ENCODE data around the gene HOXD9. TPM values are rescaled to one million over a fixed set of nuclear protein-coding genes. Genes with fewer than 3 reads are reported as not detected.

HOXD9 gene
- polyA plus RNA-seq, 2 donors, result 0.99 to 2.4 TPM

DNA sequence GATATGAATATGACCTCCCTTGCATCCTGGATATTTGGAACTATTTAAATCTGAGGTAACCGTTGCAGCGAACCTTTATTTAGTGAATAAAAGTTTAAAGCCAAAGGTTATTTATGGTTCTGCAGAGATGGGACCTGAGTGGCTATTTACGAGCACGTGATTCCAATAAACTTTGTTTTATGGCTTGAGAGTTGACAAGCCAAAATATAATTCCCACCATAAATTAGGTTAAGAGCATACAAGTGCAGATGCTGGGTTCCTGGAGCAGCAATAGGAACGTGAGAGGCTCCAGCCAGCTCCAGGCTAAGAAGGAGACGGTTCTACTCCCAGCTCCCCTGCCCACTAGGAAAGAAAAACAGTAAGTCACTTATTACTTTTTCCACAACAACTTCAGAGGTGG, 23.6 kb downstream of the HOXD9 start:
- peaks cover 0 to 30% of the 10 kb centered on the region in 2 donors for H3K27me3 ChIP-seq (ENCODE audit: control insufficient read depth in 1 of 2, insufficient read depth in 2 of 2, low read length in 2 of 2)
- no peaks in the 10 kb centered on the region for H3K4me1 ChIP-seq (ENCODE audit: control insufficient read depth in 2 of 2, insufficient read depth in 2 of 2, low read length in 1 of 2)
- 32 to 38% methylated on average over 6 of the region's 6 CpGs for WGBS, 2 donors
- no peaks in the 10 kb centered on the region for H3K36me3 ChIP-seq (ENCODE audit: control insufficient read depth in 2 of 2, insufficient read depth in 2 of 2, low read length in 1 of 2)
- no peak overlapping the region for H3K27ac ChIP-seq (ENCODE audit: low read depth in 2 of 2, low read length in 1 of 2)
- H3K9me3 ChIP-seq (ENCODE audit: control insufficient read depth in 2 of 2, insufficient read depth in 1 of 2, low read depth in 1 of 2, low read length in 1 of 2), result peaks cover 2 to 12% of the 10 kb centered on the region in 2 donors
- no peak overlapping the region for H3K4me3 ChIP-seq (ENCODE audit: low read depth in 1 of 2, low read length in 2 of 2)

- Histone ChIP-seq H3K36me3 (ENCODE audit: control insufficient read depth in 2 of 2, insufficient read depth in 2 of 2, low read length in 1 of 2) (no peaks in the 10 kb centered on the region), H3K9me3 (ENCODE audit: control insufficient read depth in 2 of 2, insufficient read depth in 1 of 2, low read depth in 1 of 2, low read length in 1 of 2) (peaks cover 2 to 12% of the 10 kb centered on the region in 2 donors), H3K4me1 (ENCODE audit: control insufficient read depth in 2 of 2, insufficient read depth in 2 of 2, low read length in 1 of 2) (no peaks in the 10 kb centered on the region), H3K27me3 (ENCODE audit: control insufficient read depth in 1 of 2, insufficient read depth in 2 of 2, low read length in 2 of 2) (peaks cover 4 to 35% of the 10 kb centered on the region in 2 donors), H3K27ac (ENCODE audit: low read depth in 2 of 2, low read length in 1 of 2) (no peak overlapping the region), H3K4me3 (ENCODE audit: low read depth in 1 of 2, low read length in 2 of 2) (no peak overlapping the region)
Measured at GRCh38 chr2:176146645-176147044, 24.1 kb downstream of the HOXD9 start.

DNA sequence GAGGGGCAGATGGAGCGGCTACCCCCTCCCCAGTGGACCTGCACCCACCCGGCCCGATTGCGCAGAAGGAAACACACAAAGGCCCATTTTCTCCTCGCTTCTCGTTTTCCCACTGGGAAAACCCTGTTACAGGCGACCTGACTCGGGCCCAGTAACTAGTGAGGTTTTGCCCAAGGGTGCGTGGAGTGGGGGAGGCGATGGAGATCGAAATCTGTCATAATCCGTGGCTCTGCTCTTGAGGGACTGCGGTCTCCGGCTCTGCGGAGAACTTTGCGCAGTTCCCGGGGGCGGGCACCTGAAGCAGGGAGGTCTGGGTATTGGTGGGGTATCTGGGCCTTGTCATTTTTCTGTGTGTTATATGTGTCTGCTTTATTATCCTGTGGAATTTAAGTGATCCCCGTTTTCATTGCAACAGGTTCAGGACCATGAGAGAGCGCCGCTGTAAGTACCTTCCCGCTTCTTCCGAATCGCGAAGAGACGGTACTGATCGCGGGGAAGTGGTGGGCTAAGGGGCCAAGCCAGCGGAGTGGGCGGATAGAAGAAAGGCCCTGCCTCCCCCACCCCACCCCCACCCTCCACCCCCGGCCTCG, 24.8 kb downstream of the HOXD9 start:
- WGBS, 2 donors, result 32 to 34% methylated on average over 32 of the region's 32 CpGs
- H3K4me1 ChIP-seq (ENCODE audit: control insufficient read depth in 2 of 2, insufficient read depth in 2 of 2, low read length in 1 of 2), result peaks cover 0 to 2% of the 10 kb centered on the region in 2 donors
- H3K27me3 ChIP-seq (ENCODE audit: control insufficient read depth in 1 of 2, insufficient read depth in 2 of 2, low read length in 2 of 2), result peaks cover 4 to 42% of the 10 kb centered on the region in 2 donors
- no peaks in the 10 kb centered on the region for H3K36me3 ChIP-seq (ENCODE audit: control insufficient read depth in 2 of 2, insufficient read depth in 2 of 2, low read length in 1 of 2)
- H3K4me3 ChIP-seq (ENCODE audit: low read depth in 1 of 2, low read length in 2 of 2), result no peak overlapping the region
- peaks cover 2 to 12% of the 10 kb centered on the region in 2 donors for H3K9me3 ChIP-seq (ENCODE audit: control insufficient read depth in 2 of 2, insufficient read depth in 1 of 2, low read depth in 1 of 2, low read length in 1 of 2)
- no peak overlapping the region for H3K27ac ChIP-seq (ENCODE audit: low read depth in 2 of 2, low read length in 1 of 2)

- Histone ChIP-seq H3K9me3 (ENCODE audit: control insufficient read depth in 2 of 2, insufficient read depth in 1 of 2, low read depth in 1 of 2, low read length in 1 of 2) (peaks cover 2 to 12% of the 10 kb centered on the region in 2 donors), H3K27me3 (ENCODE audit: control insufficient read depth in 1 of 2, insufficient read depth in 2 of 2, low read length in 2 of 2) (peaks cover 4 to 46% of the 10 kb centered on the region in 2 donors), H3K4me3 (ENCODE audit: low read depth in 1 of 2, low read length in 2 of 2) (no peak overlapping the region), H3K27ac (ENCODE audit: low read depth in 2 of 2, low read length in 1 of 2) (no peak overlapping the region), H3K4me1 (ENCODE audit: control insufficient read depth in 2 of 2, insufficient read depth in 2 of 2, low read length in 1 of 2) (peaks cover 0 to 3% of the 10 kb centered on the region in 2 donors), H3K36me3 (ENCODE audit: control insufficient read depth in 2 of 2, insufficient read depth in 2 of 2, low read length in 1 of 2) (no peaks in the 10 kb centered on the region)
- WGBS, 2 donors, result 19 to 25% methylated on average over 31 of the region's 31 CpGs
Measured at GRCh38 chr2:176147800-176148496, 25.4 kb downstream of the HOXD9 start.

GRCh38 chr2:176148751-176149421, 26.4 kb downstream of the HOXD9 start:
- Histone ChIP-seq H3K36me3 (ENCODE audit: control insufficient read depth in 2 of 2, insufficient read depth in 2 of 2, low read length in 1 of 2) (no peaks in the 10 kb centered on the region), H3K4me3 (ENCODE audit: low read depth in 1 of 2, low read length in 2 of 2) (no peak overlapping the region), H3K27me3 (ENCODE audit: control insufficient read depth in 1 of 2, insufficient read depth in 2 of 2, low read length in 2 of 2) (peaks cover 4 to 49% of the 10 kb centered on the region in 2 donors), H3K4me1 (ENCODE audit: control insufficient read depth in 2 of 2, insufficient read depth in 2 of 2, low read length in 1 of 2) (peaks cover 0 to 3% of the 10 kb centered on the region in 2 donors), H3K9me3 (ENCODE audit: control insufficient read depth in 2 of 2, insufficient read depth in 1 of 2, low read depth in 1 of 2, low read length in 1 of 2) (peaks cover 2 to 12% of the 10 kb centered on the region in 2 donors), H3K27ac (ENCODE audit: low read depth in 2 of 2, low read length in 1 of 2) (no peak overlapping the region)
- WGBS, 2 donors, result 31% methylated on average over 11 of the region's 11 CpGs

DNA sequence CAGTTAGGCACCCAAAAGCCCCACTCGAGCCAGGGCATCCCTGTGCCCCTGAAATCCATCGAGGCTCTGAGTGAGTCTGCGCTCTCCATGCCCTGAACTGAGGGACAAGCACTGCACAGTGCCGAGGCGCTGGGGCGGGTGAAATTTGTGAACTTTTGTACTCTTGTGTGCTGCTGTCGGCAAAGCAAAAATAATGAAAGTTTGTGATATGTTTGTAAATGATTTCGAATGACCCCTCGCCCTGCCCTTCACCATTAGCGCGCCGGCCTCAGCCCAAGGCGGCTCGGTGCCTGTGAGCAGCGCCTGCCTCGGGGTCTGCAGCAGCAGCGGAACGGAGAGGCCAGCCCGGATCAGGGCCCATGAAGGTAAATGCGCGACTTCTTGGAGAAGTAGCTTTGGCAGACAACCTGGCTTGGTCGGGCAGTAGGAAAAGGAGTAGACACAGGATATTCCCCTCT, 27.0 kb downstream of the HOXD9 start:
- Histone ChIP-seq H3K4me1 (ENCODE audit: control insufficient read depth in 2 of 2, insufficient read depth in 2 of 2, low read length in 1 of 2) (peaks cover 0 to 3% of the 10 kb centered on the region in 2 donors), H3K9me3 (ENCODE audit: control insufficient read depth in 2 of 2, insufficient read depth in 1 of 2, low read depth in 1 of 2, low read length in 1 of 2) (peaks cover 2 to 12% of the 10 kb centered on the region in 2 donors), H3K27ac (ENCODE audit: low read depth in 2 of 2, low read length in 1 of 2) (no peak overlapping the region), H3K4me3 (ENCODE audit: low read depth in 1 of 2, low read length in 2 of 2) (no peak overlapping the region), H3K27me3 (ENCODE audit: control insufficient read depth in 1 of 2, insufficient read depth in 2 of 2, low read length in 2 of 2) (peaks cover 4 to 49% of the 10 kb centered on the region in 2 donors), H3K36me3 (ENCODE audit: control insufficient read depth in 2 of 2, insufficient read depth in 2 of 2, low read length in 1 of 2) (no peaks in the 10 kb centered on the region)
- WGBS, 2 donors, result 32 to 53% methylated on average over 22 of the region's 22 CpGs

DNA sequence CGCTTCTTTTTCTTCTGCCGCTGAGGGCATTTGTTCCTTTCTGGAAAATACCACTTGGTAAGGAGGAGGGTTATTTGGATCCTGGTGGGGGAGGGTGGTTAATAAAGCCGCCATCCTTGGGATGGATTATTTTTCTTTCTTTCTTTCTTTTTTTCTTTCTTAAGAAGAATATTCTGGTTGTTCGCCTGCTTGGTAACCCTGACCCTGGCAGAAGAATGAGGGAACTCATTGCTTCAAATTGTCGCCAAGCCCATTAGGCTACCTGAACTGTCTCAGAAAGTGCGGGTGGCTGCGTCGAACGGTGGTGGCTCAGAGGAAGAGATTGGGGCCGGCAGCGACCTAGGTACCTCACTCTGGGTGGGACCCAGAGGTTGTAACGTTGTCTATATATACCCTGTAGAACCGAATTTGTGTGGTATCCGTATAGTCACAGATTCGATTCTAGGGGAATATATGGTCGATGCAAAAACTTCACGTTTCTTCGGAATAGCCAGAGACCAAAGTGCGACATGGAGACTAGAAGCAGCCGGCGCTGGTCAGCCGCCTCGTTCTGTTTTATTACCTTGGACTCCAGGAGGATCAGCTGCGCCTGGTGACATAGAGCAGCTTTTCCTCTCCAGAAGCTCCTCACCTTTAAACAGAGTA, 27.5 kb downstream of the HOXD9 start:
- Histone ChIP-seq H3K27ac (ENCODE audit: low read depth in 2 of 2, low read length in 1 of 2) (no peak overlapping the region), H3K36me3 (ENCODE audit: control insufficient read depth in 2 of 2, insufficient read depth in 2 of 2, low read length in 1 of 2) (no peaks in the 10 kb centered on the region), H3K27me3 (ENCODE audit: control insufficient read depth in 1 of 2, insufficient read depth in 2 of 2, low read length in 2 of 2) (peaks cover 4 to 48% of the 10 kb centered on the region in 2 donors), H3K4me1 (ENCODE audit: control insufficient read depth in 2 of 2, insufficient read depth in 2 of 2, low read length in 1 of 2) (peaks cover 0 to 3% of the 10 kb centered on the region in 2 donors), H3K9me3 (ENCODE audit: control insufficient read depth in 2 of 2, insufficient read depth in 1 of 2, low read depth in 1 of 2, low read length in 1 of 2) (peaks cover 2 to 12% of the 10 kb centered on the region in 2 donors), H3K4me3 (ENCODE audit: low read depth in 1 of 2, low read length in 2 of 2) (no peak overlapping the region)
- WGBS, 2 donors, result 35 to 50% methylated on average over 24 of the region's 24 CpGs

DNA sequence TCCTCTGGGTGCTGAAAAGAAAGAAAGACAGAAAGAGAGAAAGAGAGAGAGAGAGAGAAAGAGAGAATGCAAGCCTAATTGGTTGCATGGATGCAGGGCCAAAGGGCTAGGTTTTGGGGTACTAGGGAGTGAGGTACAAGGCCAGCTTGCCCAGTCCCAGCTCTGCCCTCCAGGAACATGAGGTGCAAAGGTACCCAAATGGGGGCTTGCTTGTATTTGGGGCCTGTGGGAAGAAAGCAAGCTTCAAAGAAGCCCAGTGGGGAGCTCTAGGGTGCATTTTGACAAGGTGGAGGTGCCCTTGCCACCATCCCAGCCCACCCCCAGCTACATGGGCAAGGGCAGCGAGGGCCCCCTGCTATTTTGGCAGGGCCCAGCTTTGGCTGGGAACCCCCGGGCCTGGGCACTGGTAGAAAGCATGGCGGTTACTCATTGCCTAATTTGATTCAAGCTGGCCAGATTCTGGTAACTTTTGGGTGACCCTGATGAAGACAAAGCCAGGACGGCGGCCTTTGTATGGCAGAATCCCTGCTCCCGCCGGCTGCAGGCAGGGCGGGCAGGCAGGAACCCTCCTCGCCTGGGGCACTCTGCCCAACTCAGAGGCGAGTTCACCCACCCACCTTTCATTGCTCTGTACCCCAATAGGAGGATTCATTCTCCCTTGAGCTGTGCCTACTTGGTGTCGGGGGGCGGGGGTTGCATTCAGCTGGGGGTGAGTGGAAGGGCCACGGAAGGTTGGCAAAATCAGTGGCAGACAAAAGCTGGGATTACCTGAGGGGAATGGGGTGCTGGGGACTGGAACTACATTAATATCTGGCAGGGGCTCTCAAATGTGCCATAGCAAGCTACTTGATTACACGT, 28.3 kb downstream of the HOXD9 start:
- WGBS, 2 donors, result 37 to 53% methylated on average over 14 of the region's 14 CpGs
- Histone ChIP-seq H3K4me1 (ENCODE audit: control insufficient read depth in 2 of 2, insufficient read depth in 2 of 2, low read length in 1 of 2) (peaks cover 0 to 3% of the 10 kb centered on the region in 2 donors), H3K27me3 (ENCODE audit: control insufficient read depth in 1 of 2, insufficient read depth in 2 of 2, low read length in 2 of 2) (peaks cover 4 to 44% of the 10 kb centered on the region in 2 donors)

More for the DNA sequence above, 28.3 kb downstream of the HOXD9 start:
- H3K36me3 ChIP-seq (ENCODE audit: control insufficient read depth in 2 of 2, insufficient read depth in 2 of 2, low read length in 1 of 2), result no peaks in the 10 kb centered on the region
- no peak overlapping the region for H3K27ac ChIP-seq (ENCODE audit: low read depth in 2 of 2, low read length in 1 of 2)
- H3K9me3 ChIP-seq (ENCODE audit: control insufficient read depth in 2 of 2, insufficient read depth in 1 of 2, low read depth in 1 of 2, low read length in 1 of 2), result peaks cover 2 to 12% of the 10 kb centered on the region in 2 donors
- no peak overlapping the region for H3K4me3 ChIP-seq (ENCODE audit: low read depth in 1 of 2, low read length in 2 of 2)

Data from esophagus (tissue), 2 donors.